ENCODE results near the gene OR2T11.

- no peak for TF ChIP-seq CTCF (IDR thresholded peaks at IDR 0.05; ENCODE audit: poor library complexity)
- no peak for TF ChIP-seq EZH2 (IDR thresholded peaks at IDR 0.05; ENCODE audit: borderline replicate concordance)
Measured at GRCh38 chr1:248585266-248585665, 49.6 kb downstream of the OR2T11 start.
